Measurements from ENCODE around the gene PSMD6. TPM values are rescaled to one million over a fixed set of nuclear protein-coding genes. Genes with fewer than 3 reads are reported as not detected.

The PSMD6 gene
- total and polyA plus RNA-seq, 10 of the 15 experiments (the other 5 are each of a cell fraction or from before 2014, with no cell fraction given) = 68.7 to 199 (median 106) TPM

GRCh38 chr3:63979093-63979885 is 44.0 kb downstream of the PSMD6 start:
- no peak for TF ChIP-seq HDGF (IDR thresholded peaks at IDR 0.05)
- TF ChIP-seq BCL11A (IDR thresholded peaks at IDR 0.05; ENCODE audit: low read depth, low read length) = no peak
- no peak for TF ChIP-seq E2F8 (IDR thresholded peaks at IDR 0.05; ENCODE audit: low read depth, partially characterized antibody)
- TF ChIP-seq HDAC2 (IDR thresholded peaks at IDR 0.05) = no peak
- in situ Hi-C loops (cut with MboI) = no loop called here
- no peaks in the 10 kb centered on the region for H4K20me1 ChIP-seq (ENCODE audit: control insufficient read depth, insufficient read depth)
- no peaks in the 10 kb centered on the region for H3K27me3 ChIP-seq (replicated peaks in 1 of 2; ENCODE audit: control insufficient read depth in 2 of 2, insufficient read depth in 2 of 2, low read length in 1 of 2)
- DNase-seq (ENCODE audit: low read depth, low spot score) (no peak), FAIRE-seq (no peak), ATAC-seq (no peak)
- BruUV-seq (replicated peaks) = no TSS peak
- H3K9ac ChIP-seq (ENCODE audit: control insufficient read depth, insufficient read depth, low read length) = no peak overlapping the region
- RAD21 ChIA-PET (ENCODE audit: unreplicated experiment) = no interaction called here
- no peak overlapping the region for H3K27ac ChIP-seq (ENCODE audit: control insufficient read depth, insufficient read depth)
- H2AFZ ChIP-seq (ENCODE audit: control insufficient read depth, low read depth, low read length) = no peak overlapping the region
- no peaks in the 10 kb centered on the region; the same call in 1 of the 2 replicates for H3K79me2 ChIP-seq (ENCODE audit: control insufficient read depth, insufficient read depth, low read length)
- SMC1A ChIA-PET (ENCODE audit: uncharacterized antibody, unreplicated experiment) = interaction anchor here (1.0 to 4.6 kb wide), 9 partner anchors 12 to 178 kb away, joined by 3 to 32 read pairs (median 4); no protein-coding TSS in a partner anchor
- 91% methylated on average over 12 of the region's 12 CpGs for WGBS (ENCODE audit: insufficient coverage, insufficient replicate concordance, low lambda C conversion rate, missing lambda C conversion rate)
- no peaks in the 10 kb centered on the region for H3K4me1 ChIP-seq (ENCODE audit: control insufficient read depth, insufficient read depth, low read length)
- no peak overlapping the region for H3K4me3 ChIP-seq
- no peak overlapping the region for H3K4me2 ChIP-seq (ENCODE audit: control insufficient read depth, insufficient read depth)
- CTCF ChIA-PET = interaction anchor here (0.9 to 5.8 kb wide), 9 partner anchors 9 to 505 kb away, joined by 3 to 58 read pairs (median 5); no protein-coding TSS in a partner anchor
- POLR2A ChIA-PET = no interaction called here
- intact Hi-C loops (cut with micrococcal nuclease; ENCODE audit: unreplicated experiment) = no loop called here
- H3K36me3 ChIP-seq (ENCODE audit: control insufficient read depth in 2 of 2, insufficient read depth in 2 of 2, low read length in 1 of 2) = peaks cover 11 to 12% of the 10 kb centered on the region in 2 experiments; a peak in 3 of 4 replicates
- H3K9me3 ChIP-seq (replicated peaks; ENCODE audit: control insufficient read depth, insufficient read depth, low read length) = no peaks in the 10 kb centered on the region
